Measurements from ENCODE around the gene CAPN11. TPM values are rescaled to one million over a fixed set of nuclear protein-coding genes. Genes with fewer than 3 reads are reported as not detected.

The CAPN11 gene
- total RNA-seq, 1 experiment from 2014 or later: not detected

DNA sequence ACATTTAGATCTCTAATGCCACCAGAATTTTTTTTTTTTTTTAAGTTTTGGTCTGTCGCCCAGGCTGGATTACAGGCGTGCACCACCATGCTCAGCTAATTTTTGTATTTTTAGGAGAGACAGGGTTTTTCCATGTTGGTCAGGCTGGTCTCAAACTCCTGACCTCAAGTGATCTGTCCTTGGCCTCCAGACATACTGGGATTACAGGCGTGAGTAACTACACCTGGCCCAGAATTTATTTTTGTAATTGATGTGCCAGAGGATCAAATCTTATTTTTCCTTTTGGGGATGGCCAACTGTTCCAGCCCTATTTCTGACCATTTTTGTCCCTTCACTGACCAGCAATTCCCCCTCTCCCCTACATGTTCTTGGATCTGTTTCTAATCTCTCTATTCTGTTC, 40.1 kb downstream of the CAPN11 start:
- no peak overlapping the region for H2AFZ ChIP-seq (ENCODE audit: low read length)
- POLR2A ChIA-PET (ENCODE audit: unreplicated experiment): no interaction called here
- H3K9me3 ChIP-seq (ENCODE audit: low read length): no peaks in the 10 kb centered on the region
- H3K9me2 ChIP-seq (replicated peaks; ENCODE audit: low read length): no peaks in the 10 kb centered on the region
- no peaks in the 10 kb centered on the region for H3K79me2 ChIP-seq (ENCODE audit: low read length)
- H3K4me1 ChIP-seq (ENCODE audit: insufficient read depth, low read length): peaks cover 7% of the 10 kb centered on the region; the same call in 1 of the 2 replicates
- no peak overlapping the region for H3K4me3 ChIP-seq (ENCODE audit: low read length)
- intact Hi-C loops (cut with micrococcal nuclease): no loop called here
- no peaks in the 10 kb centered on the region for H3F3A ChIP-seq (ENCODE audit: low read length, unreplicated experiment)
- no TSS peak for BruUV-seq (replicated peaks)
- H3K36me3 ChIP-seq (ENCODE audit: low read depth, low read length): no peaks in the 10 kb centered on the region
- no peak overlapping the region for H3K9ac ChIP-seq (ENCODE audit: low read length)
- no peaks in the 10 kb centered on the region for H4K20me1 ChIP-seq (ENCODE audit: low read length)
- no peak for ATAC-seq
- DNase-seq: no peak
- no peak overlapping the region for H3K4me2 ChIP-seq (ENCODE audit: low read length)
- CTCF ChIA-PET: no interaction called here
- TF ChIP-seq CTCF (conservative IDR thresholded peaks at IDR 0.05; ENCODE audit: low read depth, low read length) (no peak), EZH2phosphoT487 (IDR thresholded peaks at IDR 0.05; ENCODE audit: borderline replicate concordance, low read length) (no peak), EZH2 (IDR thresholded peaks at IDR 0.05; ENCODE audit: low read length, unreplicated experiment) (no peak)
- H3K27ac ChIP-seq (ENCODE audit: low read length): no peak overlapping the region
- no peaks in the 10 kb centered on the region for H3K27me3 ChIP-seq (ENCODE audit: low read length)

- Histone ChIP-seq H2AFZ (ENCODE audit: low read length) (no peak overlapping the region), H3K9ac (ENCODE audit: low read length) (no peak overlapping the region), H3K27ac (ENCODE audit: low read length) (no peak overlapping the region), H3K9me2 (replicated peaks; ENCODE audit: low read length) (no peaks in the 10 kb centered on the region), H3K27me3 (ENCODE audit: low read length) (no peaks in the 10 kb centered on the region), H4K20me1 (ENCODE audit: low read length) (no peaks in the 10 kb centered on the region), H3K4me3 (ENCODE audit: low read length) (no peak overlapping the region), H3K4me1 (ENCODE audit: insufficient read depth, low read length) (peaks cover 15% of the 10 kb centered on the region), H3F3A (ENCODE audit: low read length, unreplicated experiment) (no peaks in the 10 kb centered on the region), H3K79me2 (ENCODE audit: low read length) (no peaks in the 10 kb centered on the region), H3K4me2 (ENCODE audit: low read length) (no peak overlapping the region), H3K36me3 (ENCODE audit: low read depth, low read length) (no peaks in the 10 kb centered on the region), H3K9me3 (ENCODE audit: low read length) (no peaks in the 10 kb centered on the region)
- TF ChIP-seq CTCF (conservative IDR thresholded peaks at IDR 0.05; ENCODE audit: low read depth, low read length) (no peak), EZH2phosphoT487 (IDR thresholded peaks at IDR 0.05; ENCODE audit: borderline replicate concordance, low read length) (no peak), EZH2 (IDR thresholded peaks at IDR 0.05; ENCODE audit: low read length, unreplicated experiment) (no peak)
- ChIA-PET POLR2A (ENCODE audit: unreplicated experiment) (interaction anchor here (0.6 kb wide), 1 partner anchor 24 kb away, joined by 3 read pairs; the partner anchor contains the start of gene SLC29A1), CTCF (no interaction called here)
- no TSS peak for BruUV-seq (replicated peaks)
- no peak for ATAC-seq
- DNase-seq: no peak
- intact Hi-C loops (cut with micrococcal nuclease): no loop called here
These were observed 41.3 kb downstream of the CAPN11 start for GRCh38 chr6:44199883-44200282.

GRCh38 chr6:44201200-44201599, 42.6 kb downstream of the CAPN11 start:
- CTCF ChIA-PET: no interaction called here

More at GRCh38 chr6:44201200-44201599, 42.6 kb downstream of the CAPN11 start:
- ATAC-seq: no peak
- H3K9me3 ChIP-seq (ENCODE audit: low read length): no peaks in the 10 kb centered on the region
- intact Hi-C loops (cut with micrococcal nuclease): no loop called here
- H4K20me1 ChIP-seq (ENCODE audit: low read length): no peaks in the 10 kb centered on the region
- no peak overlapping the region for H3K4me3 ChIP-seq (ENCODE audit: low read length)
- no peaks in the 10 kb centered on the region for H3F3A ChIP-seq (ENCODE audit: low read length, unreplicated experiment)
- POLR2A ChIA-PET (ENCODE audit: unreplicated experiment): interaction anchor here (0.6 kb wide), 1 partner anchor 469 kb away, joined by 6 read pairs; no protein-coding TSS in a partner anchor
- H3K4me2 ChIP-seq (ENCODE audit: low read length): no peak overlapping the region
- no TSS peak for BruUV-seq (replicated peaks)
- no peak overlapping the region for H3K27ac ChIP-seq (ENCODE audit: low read length)
- H3K9me2 ChIP-seq (replicated peaks; ENCODE audit: low read length): no peaks in the 10 kb centered on the region
- no peak overlapping the region for H2AFZ ChIP-seq (ENCODE audit: low read length)
- TF ChIP-seq CTCF (conservative IDR thresholded peaks at IDR 0.05; ENCODE audit: low read depth, low read length): no peak
- TF ChIP-seq EZH2 (IDR thresholded peaks at IDR 0.05; ENCODE audit: low read length, unreplicated experiment): no peak
- no peak for TF ChIP-seq EZH2phosphoT487 (IDR thresholded peaks at IDR 0.05; ENCODE audit: borderline replicate concordance, low read length)
- no peak overlapping the region for H3K9ac ChIP-seq (ENCODE audit: low read length)
- no peaks in the 10 kb centered on the region for H3K27me3 ChIP-seq (ENCODE audit: low read length)
- no peaks in the 10 kb centered on the region for H3K79me2 ChIP-seq (ENCODE audit: low read length)
- DNase-seq: no peak
- peaks cover 15% of the 10 kb centered on the region for H3K4me1 ChIP-seq (ENCODE audit: insufficient read depth, low read length)
- no peaks in the 10 kb centered on the region for H3K36me3 ChIP-seq (ENCODE audit: low read depth, low read length)
